ENCODE measurements around the gene MID2.
"Not testable (repeated sequence)": the region's sequence is repeated elsewhere in the genome, so short reads cannot be mapped to it uniquely, and the experiment has no call there.

MID2 gene

DNA sequence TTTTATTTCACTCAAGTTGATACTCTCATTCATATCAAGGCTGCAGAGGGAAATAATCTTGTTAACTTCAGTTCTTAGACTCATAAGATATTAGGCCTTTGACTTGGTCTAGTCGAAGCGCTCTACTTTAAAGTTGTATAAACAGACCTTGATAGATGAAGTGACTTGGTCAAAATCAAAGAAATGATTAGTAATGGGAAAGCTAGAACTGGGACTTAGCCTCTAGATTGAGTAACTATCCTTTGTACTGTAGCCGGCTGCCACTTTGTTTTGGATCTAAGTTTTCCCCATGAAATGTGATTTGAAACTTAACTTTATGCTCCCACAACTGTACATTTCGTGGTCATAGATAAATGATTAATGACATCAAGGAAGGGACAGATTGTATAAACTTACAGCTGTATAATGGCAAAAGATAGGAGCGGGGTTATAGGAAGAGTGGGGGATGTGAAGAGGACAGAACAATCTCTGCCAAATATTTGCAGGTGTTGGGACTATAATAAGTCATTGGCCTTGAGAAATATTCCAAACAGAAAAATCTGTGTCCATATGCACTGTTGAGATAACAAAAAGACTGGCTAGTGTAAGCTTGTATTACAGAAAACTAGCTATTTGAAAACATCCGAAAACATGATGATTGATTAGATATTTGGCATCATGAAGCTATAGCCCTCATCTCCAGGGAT lies 17.2 kb downstream of the MID2 start:
- in situ Hi-C loops (cut with HindIII; ENCODE audit: low sequenced_read_pairs) = no loop called here

DNA sequence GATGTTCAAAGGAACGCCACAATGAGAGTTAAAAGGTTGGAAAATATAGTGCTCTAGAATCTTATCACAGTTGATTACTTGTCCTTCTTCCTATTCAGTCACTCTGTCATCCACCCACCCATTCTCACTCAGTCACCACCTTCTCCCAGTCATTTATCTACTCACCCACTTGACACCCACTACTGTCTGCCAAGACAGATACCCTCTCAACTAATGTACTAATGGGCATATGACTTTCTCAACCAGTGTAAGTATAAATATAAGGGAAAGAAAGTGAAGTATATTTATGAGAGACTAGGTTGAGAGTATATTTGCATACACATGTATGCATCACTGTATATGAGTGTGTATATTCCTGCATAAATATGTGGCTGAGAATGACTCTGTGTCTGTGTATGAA lies 20.0 kb downstream of the MID2 start:
- in situ Hi-C loops (cut with HindIII; ENCODE audit: low sequenced_read_pairs) = no loop called here

DNA sequence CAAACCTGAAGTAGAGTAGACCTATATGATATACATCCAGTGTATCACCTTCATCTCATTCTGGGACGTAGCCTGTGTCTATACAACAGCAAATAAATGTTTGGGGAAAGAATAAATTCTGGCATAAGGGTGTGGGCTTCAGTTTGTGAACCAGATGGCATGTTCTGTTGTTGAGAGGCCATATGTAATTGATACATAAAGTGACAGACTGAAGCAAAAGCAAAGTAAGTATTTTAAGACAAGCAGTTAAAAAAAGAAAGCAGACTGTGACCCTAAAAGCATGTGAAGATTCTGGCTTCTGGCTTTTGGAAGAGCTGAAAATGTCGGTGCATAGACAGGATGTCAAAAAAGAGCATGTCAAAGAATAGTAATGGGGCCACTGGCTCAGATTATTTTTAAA lies 22.9 kb downstream of the MID2 start:
- in situ Hi-C loops (cut with HindIII; ENCODE audit: low sequenced_read_pairs) = no loop called here

DNA sequence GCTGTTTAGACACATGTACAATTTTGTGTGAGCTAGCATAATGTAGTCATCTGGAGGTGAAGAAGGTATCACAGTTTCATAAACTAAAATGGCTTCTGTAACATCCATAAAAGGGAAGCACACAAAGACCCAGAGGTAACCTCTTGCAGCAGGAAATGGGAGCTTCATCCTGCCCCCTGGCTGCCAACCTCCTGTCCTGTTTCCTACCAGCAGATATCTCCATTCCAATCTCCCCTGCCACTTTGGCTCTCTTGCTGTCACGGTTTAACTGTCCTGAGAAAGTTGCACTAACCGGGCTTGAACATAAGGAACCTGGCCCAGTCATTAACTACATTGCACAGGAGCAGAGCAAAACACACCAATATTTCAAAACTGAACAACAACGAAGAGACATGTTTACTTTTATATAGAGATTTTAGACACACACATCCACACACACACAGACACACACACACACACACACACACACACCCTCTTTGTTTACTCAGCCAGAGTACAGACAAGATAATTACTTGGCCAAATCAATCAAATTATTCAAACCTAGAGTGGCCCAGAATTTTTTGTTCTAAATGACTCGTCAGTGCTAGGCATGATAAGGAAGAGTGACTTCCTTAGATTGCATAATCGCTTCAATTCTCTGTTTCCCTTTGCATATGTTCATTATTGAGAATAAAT lies 24.2 kb downstream of the MID2 start:
- in situ Hi-C loops (cut with HindIII; ENCODE audit: low sequenced_read_pairs) = no loop called here

DNA sequence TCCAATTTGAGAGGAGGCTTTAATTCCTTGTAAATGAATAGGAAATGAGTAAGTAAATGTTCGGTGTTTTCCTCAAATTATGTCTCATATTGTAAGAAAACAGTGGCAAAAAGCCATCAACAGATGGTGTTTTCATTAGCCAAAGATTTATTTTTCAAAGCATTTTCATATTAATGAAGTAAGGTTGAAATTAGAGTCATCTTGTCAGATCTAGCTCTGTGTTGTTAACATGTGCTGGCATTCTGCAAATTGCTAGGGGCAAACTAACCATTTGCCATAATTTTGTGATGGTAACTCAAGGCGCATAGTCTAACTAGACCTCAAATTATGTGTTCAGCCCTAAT lies 24.7 kb downstream of the MID2 start:
- in situ Hi-C loops (cut with HindIII; ENCODE audit: low sequenced_read_pairs) = no loop called here

DNA sequence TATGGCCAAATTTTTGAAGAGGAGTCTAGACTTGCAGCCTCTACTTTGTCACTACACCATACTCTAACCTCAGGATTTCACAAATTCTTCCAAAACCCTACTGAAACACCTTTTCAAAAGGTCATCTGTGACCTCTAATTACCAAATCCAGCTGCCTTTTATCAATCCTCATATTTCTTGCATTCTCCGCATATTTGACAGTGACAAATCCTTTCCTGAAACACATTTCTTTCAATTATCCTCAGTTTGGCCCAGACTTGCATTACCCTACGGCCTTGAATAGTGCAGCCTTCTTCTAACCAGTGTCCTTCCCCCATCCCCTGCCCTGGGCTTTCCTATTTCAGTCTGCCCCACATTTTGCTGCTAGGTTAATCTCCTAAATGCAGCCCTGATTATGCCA lies 25.5 kb downstream of the MID2 start:
- in situ Hi-C loops (cut with HindIII; ENCODE audit: low sequenced_read_pairs) = no loop called here

DNA sequence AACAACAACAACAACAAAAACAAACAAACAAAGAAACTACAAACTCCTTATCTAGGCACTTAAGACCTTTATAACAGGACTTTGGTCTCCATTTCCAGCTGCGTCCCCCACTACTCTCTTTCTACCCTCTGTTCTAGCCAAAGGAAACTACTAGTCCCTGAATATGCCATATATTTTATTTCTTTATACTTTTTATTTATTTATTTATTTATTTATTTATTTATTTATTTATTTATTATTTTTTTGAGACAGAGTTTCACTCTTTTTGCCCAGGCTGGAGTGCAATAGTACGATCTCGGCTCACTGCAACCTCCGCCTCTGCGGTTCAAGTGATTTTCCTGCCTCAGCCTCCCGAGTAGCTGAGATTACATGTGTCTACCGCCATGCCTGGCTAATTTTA lies 26.0 kb downstream of the MID2 start:
- in situ Hi-C loops (cut with HindIII; ENCODE audit: low sequenced_read_pairs) = not testable (repeated sequence)

DNA sequence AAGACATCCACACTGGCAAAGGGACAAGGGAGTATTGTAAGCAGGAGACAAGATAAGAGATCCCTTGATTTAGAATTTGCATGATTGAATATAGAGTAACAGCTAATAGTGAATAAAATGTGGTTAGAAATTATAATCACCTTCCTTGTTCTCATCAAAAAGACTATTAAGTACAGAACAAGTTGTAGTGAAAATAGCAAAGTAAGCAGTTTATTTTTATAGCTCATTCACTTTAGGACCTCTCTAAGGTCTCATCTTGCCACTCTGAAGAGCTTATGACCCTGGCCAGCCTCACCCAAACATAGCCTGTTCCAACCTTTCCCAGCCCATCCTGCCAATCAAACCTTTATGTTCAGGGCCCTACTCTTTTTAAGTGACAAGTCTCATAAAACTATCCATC lies 30.6 kb downstream of the MID2 start:
- in situ Hi-C loops (cut with HindIII; ENCODE audit: low sequenced_read_pairs) = no loop called here

DNA sequence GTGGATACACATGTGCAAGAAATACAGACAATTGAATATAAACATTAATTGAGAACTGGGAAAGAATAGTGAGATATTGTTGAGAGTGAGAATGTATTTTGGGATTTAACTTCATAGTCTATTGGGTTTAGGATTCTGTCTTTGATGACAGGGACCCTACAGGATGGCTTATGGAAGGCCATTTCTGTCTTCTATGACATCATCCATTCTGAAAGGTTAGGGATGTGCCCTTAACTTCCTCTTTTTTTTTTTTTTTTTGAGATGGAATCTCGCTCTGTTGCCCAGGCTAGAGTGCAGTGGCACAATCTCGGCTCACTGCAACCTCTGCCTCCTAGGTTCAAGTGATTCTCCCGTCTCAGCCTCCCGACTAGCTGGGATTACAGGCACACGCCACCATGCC lies 31.4 kb downstream of the MID2 start:
- in situ Hi-C loops (cut with HindIII; ENCODE audit: low sequenced_read_pairs) = not testable (repeated sequence)

DNA sequence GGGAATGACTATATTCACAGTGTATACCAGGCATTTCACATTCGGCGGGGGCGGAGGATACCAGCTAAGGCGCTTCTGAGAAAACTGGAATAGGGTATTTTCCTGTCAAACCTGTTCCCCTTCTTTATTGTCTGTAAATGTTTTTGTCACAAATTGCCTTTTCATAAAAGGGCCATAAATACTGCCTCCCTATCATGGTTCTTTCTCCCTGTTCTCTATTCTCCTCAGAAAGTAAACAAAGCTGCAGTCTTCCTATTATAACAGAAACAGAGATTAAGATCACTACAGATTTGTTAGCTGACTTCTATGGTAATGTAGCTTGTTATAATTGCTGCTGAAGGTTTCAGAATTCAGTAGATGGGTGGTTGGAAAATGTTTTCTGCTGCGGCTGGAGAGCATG lies 32.2 kb downstream of the MID2 start:
- in situ Hi-C loops (cut with HindIII; ENCODE audit: low sequenced_read_pairs) = no loop called here

DNA sequence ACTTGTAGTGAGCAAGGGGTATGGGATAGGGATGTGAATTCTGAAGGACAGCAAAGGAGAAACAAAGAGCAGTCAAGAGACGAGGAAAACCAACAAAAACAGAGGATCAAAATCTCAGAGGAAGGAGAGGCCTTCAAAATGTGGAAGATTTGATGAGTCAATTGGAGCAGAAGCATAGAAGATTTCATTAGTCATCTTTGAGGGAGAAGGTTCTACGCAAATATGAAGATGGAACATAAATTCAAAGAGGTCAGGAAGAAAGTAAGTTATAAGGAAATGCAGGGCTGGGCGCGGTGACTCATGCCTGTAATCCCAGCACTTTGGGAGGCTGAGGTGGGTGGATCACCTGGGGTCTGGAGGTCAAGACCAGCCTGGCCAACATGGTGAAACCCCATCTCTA lies 35.4 kb downstream of the MID2 start:
- in situ Hi-C loops (cut with HindIII; ENCODE audit: low sequenced_read_pairs) = no loop called here

DNA sequence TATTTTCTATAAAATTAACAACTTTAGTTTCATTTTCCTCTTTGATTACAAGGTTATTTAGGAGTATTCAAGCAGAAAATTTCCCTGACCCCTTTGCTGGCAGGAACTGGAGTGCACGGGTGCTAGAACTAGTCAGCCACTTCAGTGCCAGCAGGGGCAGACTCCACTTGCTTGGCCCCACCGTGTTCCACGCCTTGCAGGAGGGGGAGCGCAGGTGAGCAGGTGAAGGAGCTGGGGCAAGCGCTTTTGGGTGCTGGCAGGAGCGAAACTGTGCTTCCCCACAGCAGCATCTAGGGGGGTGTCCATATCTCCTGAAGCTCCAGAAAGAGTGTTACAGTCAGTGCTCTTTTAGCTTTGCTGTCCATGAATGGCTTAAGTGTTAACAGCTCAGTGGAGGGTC lies 45.5 kb downstream of the MID2 start:
- in situ Hi-C loops (cut with HindIII; ENCODE audit: low sequenced_read_pairs) = no loop called here

DNA sequence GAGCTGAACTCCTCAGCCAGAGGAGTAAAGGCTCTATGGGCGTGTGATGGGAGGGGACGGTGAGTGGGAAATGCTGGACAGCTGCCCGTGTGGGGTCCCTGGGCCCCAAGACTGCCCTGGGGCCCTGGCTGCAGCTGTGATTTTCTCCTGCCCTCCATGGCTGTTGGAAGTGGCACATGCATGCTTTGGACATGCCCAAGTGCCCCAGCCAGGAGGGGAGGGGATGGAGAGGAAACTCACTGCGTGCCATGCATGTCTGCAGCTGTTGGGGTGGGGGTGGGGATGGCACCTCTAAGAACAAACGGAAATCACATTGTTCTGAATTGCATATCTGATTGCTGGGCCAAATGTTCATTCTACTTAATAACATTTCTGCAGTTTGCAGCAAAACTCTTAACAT lies 52.4 kb downstream of the MID2 start:
- in situ Hi-C loops (cut with HindIII; ENCODE audit: low sequenced_read_pairs) = no loop called here

DNA sequence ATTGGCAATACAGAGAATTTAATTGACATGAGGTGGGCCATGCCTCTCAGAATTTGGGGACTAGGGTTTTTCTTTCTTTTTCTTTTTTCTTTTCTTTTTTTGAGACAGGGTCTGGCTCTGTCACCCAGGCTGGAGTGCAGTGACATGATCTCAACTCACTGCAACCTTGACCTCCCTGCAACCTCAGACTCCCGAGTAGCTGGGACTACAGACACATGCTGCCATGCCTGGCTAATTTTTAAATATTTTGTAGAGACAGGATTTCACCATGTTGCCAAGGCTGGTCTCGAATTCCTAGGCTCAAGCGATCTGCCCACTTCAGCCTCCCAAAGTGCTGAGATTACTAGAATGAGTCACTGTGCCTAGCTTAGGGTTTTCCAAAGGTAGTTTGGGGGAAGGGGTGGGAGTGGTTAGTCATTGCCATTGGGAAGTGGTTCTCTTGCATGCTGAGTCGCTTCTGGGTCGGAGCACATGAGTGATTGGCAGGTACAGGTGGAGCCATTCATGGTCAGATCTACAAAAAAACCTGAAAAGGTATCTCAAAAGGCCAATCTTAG lies 54.5 kb downstream of the MID2 start:
- in situ Hi-C loops (cut with HindIII; ENCODE audit: low sequenced_read_pairs) = no loop called here

DNA sequence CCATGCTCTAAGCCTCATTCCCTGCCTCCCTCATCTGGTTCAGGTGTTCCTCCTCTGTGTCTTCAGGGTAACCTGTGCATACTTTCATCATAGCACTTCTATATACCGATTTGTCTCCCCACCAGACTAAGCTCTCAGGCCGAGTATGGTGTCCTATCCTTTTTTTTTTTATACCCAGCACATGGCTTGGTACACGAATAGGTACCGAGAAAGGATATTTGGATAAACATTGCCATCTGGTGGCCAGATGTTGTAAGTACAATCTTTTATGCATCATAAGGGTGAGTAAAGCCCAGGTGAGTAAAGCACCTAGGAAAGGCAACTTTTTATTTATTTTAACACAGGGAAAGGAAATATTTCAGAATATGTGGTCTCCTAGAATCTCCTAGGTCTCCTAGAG lies 68.4 kb downstream of the MID2 start:
- in situ Hi-C loops (cut with HindIII; ENCODE audit: low sequenced_read_pairs) = no loop called here

DNA sequence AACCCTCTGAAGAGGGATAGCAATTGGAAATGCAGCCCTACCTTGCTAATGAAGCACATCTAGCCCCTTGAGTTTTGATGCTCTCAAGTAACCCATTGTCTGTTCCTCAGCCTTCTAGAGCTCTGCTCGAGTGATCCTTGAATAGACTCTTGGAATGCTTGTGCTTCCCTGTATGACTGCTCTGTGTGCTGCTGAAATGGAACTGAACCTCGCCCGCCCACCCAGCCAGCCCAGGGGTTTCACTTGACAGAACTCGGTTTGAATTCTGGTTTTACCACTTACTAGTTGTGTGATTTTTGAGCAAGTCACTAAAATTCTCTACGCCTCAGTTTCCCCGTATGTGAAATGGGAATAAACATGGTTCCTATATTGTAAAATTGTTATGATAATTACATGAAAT lies 77.1 kb downstream of the MID2 start:
- in situ Hi-C loops (cut with HindIII; ENCODE audit: low sequenced_read_pairs) = no loop called here

DNA sequence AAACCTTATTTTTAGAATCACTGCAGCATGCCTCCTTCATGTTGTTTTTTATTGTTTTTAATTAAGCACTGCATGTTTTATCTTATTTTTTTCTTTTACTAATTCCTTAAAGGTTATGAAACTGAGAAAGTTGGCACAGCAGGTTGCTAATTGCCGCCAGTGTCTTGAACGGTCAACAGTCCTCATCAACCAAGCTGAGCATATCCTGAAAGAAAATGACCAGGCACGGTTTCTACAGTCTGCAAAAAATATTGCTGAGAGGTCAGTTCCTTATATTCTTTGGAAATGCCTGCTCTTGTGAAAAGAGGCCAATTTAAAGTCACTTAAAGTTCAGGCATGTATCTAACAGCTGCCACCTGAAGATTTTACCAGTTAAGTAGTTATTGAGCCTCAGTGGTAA lies 79.7 kb downstream of the MID2 start:
- in situ Hi-C loops (cut with HindIII; ENCODE audit: low sequenced_read_pairs) = no loop called here

DNA sequence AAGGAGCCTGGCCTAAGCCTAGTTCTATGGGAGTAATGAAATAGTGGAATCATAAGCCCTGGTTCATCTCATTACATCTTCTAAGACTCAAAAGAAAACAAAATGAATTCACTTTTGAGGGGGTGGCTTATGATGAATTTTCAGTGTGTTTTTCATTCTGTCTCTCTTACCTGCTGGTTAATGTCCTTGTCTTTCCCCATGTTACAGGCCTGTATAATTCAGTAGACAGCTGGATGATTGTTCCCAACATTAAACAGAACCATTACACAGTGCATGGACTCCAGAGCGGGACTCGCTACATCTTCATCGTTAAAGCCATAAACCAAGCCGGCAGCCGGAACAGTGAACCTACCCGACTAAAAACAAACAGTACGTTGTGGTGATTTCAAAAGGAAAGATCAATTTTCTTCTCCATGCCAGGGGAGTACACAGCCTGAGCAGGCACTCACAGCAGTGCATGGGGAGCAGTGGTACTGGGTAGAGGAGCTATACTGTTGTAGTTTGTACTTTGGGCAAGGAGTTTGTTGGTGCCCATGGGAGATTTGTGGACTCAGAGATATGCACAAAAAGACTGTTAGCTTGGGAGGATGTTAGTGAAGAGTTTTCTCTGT lies 98.6 kb downstream of the MID2 start:
- in situ Hi-C loops (cut with HindIII; ENCODE audit: low sequenced_read_pairs) = no loop called here

DNA sequence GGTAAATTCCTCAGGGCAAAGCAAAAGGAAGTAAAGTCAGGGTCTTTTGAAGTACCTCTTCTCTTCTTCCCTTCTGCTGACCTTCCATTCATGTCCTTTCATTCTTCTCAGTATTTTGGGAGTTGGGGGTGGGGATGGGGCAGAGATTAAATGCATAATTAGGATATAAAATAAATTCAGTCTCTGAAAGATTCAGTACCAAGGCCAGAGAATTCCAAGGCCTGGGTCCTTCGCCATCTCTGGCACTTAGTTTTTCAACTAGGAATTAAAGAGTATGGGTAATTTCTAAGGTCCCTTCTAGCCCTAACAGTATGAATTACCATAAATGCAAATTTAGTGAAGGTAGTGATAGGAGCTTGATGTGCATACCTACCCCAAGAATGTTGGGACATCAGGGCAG lies 108.6 kb downstream of the MID2 start:
- in situ Hi-C loops (cut with HindIII; ENCODE audit: low sequenced_read_pairs) = no loop called here

DNA sequence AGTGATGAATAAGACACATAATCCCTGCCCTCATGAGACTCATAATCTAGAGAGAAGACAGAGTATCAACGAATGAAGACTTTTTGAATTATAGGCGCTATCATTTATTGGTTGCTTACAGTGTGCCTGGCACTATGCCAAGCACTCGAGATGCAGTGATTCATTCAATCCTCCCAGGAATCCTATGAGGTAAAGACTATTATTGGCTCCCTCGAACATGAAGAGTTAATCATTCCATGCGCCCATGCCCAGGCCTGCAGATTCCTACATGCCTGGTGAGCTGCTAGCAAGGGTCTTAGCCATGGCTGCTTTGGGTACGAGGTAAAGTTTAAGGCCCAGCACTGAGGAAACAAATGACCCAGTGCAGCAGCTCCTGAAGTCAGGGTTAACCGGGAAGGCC lies 109.5 kb downstream of the MID2 start:
- in situ Hi-C loops (cut with HindIII; ENCODE audit: low sequenced_read_pairs) = no loop called here

DNA sequence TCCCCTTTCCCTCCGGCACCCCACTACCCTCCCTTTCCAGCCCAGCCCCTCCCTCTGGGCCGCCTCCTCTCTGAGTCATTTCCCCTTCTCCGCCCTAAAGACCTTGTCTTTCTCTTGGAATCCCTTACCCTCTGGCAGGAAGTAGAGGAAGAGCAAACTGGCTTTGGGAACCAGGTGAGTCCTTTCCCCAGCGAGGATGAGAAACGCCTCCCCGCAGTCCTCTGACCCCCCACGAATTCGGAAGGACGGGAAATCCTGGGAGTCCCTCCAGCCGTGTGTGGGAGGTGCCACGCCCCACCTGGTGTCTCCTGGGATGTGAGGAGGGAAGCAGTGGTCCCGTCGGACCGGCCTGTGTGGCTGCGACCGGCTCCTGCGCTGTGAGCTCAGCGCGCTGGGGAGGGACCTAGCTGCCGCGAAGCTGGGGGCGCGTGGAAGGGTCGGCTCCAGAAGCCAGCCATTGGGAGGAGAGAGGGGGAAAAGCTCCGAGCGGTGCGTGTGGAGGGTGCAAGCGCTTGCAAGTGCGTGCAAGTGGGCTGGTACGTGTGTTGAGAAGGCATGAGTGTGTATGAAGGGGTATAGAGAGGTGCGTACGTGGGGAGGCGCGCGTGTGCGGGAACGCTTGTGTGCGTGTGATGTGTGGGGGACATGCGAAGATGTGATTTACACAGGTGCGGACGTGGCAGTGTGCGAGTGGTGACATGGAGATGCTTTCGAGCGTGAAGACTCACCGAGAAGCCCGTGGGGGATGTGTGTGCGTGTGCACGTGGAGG lies 110.2 kb downstream of the MID2 start:
- in situ Hi-C loops (cut with HindIII; ENCODE audit: low sequenced_read_pairs) = no loop called here

DNA sequence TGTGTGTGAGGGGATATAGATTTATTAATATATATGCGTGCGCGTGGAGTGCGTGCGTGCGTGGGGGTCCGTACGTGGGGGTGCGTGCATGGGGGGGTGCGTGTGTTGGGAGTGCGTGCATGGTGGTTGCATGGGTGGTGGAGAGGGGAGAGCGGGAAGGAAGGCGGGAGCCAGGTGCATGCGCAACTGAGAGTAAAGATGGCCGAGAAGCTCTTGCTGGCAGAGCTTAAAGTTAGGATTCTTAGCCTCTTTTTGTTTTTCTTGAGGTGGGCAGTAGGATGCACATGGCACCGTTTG lies 110.7 kb downstream of the MID2 start:
- in situ Hi-C loops (cut with HindIII; ENCODE audit: low sequenced_read_pairs) = no loop called here

All from DLD1 (cell line).